ENCODE measurements around the gene CAAP1. TPM values are rescaled to one million over a fixed set of nuclear protein-coding genes. Genes with fewer than 3 reads are reported as not detected.
A peak's percentile ranks its signal among the peaks of the same experiment; 100 is the strongest.

Gene CAAP1
- total and polyA plus RNA-seq, 2 of the 8 experiments (the other 6 are each of a cell fraction or from before 2014, with no cell fraction given), result 9.5 to 36.7 TPM

DNA sequence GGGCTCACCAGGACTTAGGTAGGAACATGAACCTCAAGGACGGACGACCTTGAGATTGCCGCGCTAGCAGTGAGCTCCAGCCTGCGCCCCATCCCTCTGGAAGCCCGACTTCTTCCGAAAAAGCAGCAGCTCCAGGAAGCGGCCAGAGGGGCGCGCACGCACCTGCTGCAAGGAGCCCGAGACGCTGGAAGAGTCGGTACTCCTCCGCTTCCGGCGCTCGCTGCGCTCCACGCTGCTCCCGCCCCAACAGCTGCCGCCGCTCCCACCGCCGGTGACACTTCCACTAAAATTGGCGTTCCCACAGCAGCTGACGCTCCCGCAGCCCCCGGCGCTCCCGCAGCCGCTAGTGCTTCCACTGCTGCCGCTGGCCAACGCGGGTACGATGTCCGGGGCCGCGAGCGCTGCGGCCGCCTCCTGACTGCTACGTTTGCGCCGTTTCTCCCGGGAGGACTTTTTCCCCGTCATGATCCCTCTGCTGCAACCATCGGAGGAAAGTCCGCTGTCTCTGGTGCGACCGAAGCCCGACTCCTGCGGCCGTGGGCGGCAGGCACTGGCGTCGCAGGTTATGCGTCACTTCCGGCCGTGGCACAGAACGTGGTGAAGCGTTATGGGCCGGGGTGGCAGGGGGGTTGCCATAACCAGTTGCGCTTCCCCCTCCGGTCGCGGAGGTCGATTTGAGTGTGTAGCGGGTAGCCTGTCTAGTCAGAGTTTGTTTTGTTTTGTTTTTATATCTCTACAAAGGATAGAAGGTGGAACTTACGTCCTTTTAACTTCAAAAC lies at the start of gene CAAP1 (continued):
- TF ChIP-seq CHD1 (IDR thresholded peaks at IDR 0.05; ENCODE audit: low read depth, low read length) (peak; percentile 17; the same call in 1 of the 2 replicates), SIN3A (conservative IDR thresholded peaks at IDR 0.05 in 1 of 2, IDR thresholded peaks at IDR 0.05 in 1 of 2; ENCODE audit: low read depth in 1 of 2, low read length in 2 of 2) (peak; percentile 24 to 90; a peak in 2 of 4 replicates), TBP (IDR thresholded peaks at IDR 0.05; ENCODE audit: low read depth, low read length) (peak; percentile 95), ZNF274 (IDR thresholded peaks at IDR 0.05; ENCODE audit: borderline replicate concordance, extremely low read depth, low read length) (no peak), KDM4A (IDR thresholded peaks at IDR 0.05; ENCODE audit: low read depth, low read length, severe bottlenecking) (peak; percentile 74), SP2 (IDR thresholded peaks at IDR 0.05; ENCODE audit: low read length) (no peak), SIX5 (IDR thresholded peaks at IDR 0.05; ENCODE audit: low read depth, low read length) (no peak), ASH2L (IDR thresholded peaks at IDR 0.05; ENCODE audit: low read length) (peak; percentile 100), TAF1 (IDR thresholded peaks at IDR 0.05; ENCODE audit: low read depth, low read length) (peak; percentile 97), GABPA (IDR thresholded peaks at IDR 0.05; ENCODE audit: borderline replicate concordance, insufficient read depth, low read length) (peak; percentile 90), YY1 (IDR thresholded peaks at IDR 0.05; ENCODE audit: low read depth, low read length) (peak; percentile 66; the same call in 1 of the 2 replicates), JUND (IDR thresholded peaks at IDR 0.05; ENCODE audit: low read length) (no peak), SAP30 (IDR thresholded peaks at IDR 0.05; ENCODE audit: insufficient read depth, insufficient replicate concordance, low read length) (no peak), SIRT6 (IDR thresholded peaks at IDR 0.05; ENCODE audit: low read length) (no peak), SUZ12 (IDR thresholded peaks at IDR 0.05; ENCODE audit: low read length) (no peak), TAF7 (optimal IDR thresholded peaks at IDR 0.05; ENCODE audit: borderline replicate concordance, low read depth, low read length) (peak; percentile 87), CEBPB (IDR thresholded peaks at IDR 0.05; ENCODE audit: low read depth, low read length) (0 out of 2 replicates have a peak, but pooled peaks have one; percentile 0), CHD2 (IDR thresholded peaks at IDR 0.05; ENCODE audit: low read length) (no peak), POLR2AphosphoS5 (IDR thresholded peaks at IDR 0.05; ENCODE audit: low read depth, low read length) (peak; percentile 97), CTCF (IDR thresholded peaks at IDR 0.05; ENCODE audit: control extremely low read depth in 1 of 3, insufficient read depth in 1 of 3, low read depth in 1 of 3, low read length in 3 of 3) (peak; percentile 24 to 62 (median 59); a peak in 3 of 4 replicates), PHF8 (conservative IDR thresholded peaks at IDR 0.05; ENCODE audit: low read depth, low read length) (peak; percentile 97)
- TF ChIP-seq, protein P1, sequence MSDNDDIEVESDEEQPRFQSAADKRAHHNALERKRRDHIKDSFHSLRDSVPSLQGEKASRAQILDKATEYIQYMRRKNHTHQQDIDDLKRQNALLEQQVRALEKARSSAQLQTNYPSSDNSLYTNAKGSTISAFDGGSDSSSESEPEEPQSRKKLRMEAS (IDR thresholded peaks at IDR 0.05), result peak; percentile 89
